Nephron (organoid): ENCODE measurements around the gene RS1.
A peak's percentile ranks its signal among the peaks of the same experiment; 100 is the strongest.

Experiments
- H3K27ac Mint-ChIP-seq, 3 experiments: 2 replicates each; pipeline ENCODE4 v1.8.0; 2020; ENCODE audit warnings: mixed read lengths in 3 of 3, mild to moderate bottlenecking in 2 of 3, moderate library complexity in 1 of 3
- H3K27me3 Mint-ChIP-seq: 2 replicates; pipeline ENCODE4 v1.8.0; 2021; ENCODE audit warnings: low read depth, mild to moderate bottlenecking, moderate library complexity, mixed read lengths
- H3K36me3 Mint-ChIP-seq: 2 replicates; pipeline ENCODE4 v1.8.0; 2020; ENCODE audit warnings: low read depth, mixed read lengths
- H3K4me1 Mint-ChIP-seq: 2 replicates; pipeline ENCODE4 v1.8.0; 2020; ENCODE audit warnings: mixed read lengths
- H3K4me3 Mint-ChIP-seq, 3 experiments: 2 replicates each; pipeline ENCODE4 v1.8.0; 2020; ENCODE audit warnings: mild to moderate bottlenecking in 3 of 3, mixed read lengths in 3 of 3, moderate library complexity in 2 of 3
- H3K9me3 Mint-ChIP-seq: 2 replicates; pipeline ENCODE4 v1.8.0; 2020; ENCODE audit warnings: mixed read lengths
- CTCF ChIP-seq, 3 experiments: fragments of 200-600 bp; sonication (generic); IDR thresholded peaks; one replicate each; pipeline ENCODE4 v1.5.0; 2021; ENCODE audit warnings: antibody characterized with exemption in 3 of 3; ENCODE audit not compliant: unreplicated experiment in 3 of 3

The RS1 gene

GRCh38 chrX:18672008-18672407, at the start of gene RS1:
TSS of gene RS1 (minus strand) at chrX:18672108. CDS start at chrX:18672068, 40 bp downstream.
- no peak for TF ChIP-seq CTCF (IDR thresholded peaks at IDR 0.05; ENCODE audit: unreplicated experiment in 3 of 3)
- H3K36me3 Mint-ChIP-seq: no peaks in the 10 kb centered on the region
- no peaks in the 10 kb centered on the region for H3K27me3 Mint-ChIP-seq
- peaks cover 13% of the 10 kb centered on the region for H3K9me3 Mint-ChIP-seq
- H3K4me3 Mint-ChIP-seq: peak within 1 kb of the TSS; percentile 58 to 69 (median 67)
- H3K27ac Mint-ChIP-seq: no peak within 1 kb of the TSS
- H3K4me1 Mint-ChIP-seq: no peaks in the 10 kb centered on the region

DNA sequence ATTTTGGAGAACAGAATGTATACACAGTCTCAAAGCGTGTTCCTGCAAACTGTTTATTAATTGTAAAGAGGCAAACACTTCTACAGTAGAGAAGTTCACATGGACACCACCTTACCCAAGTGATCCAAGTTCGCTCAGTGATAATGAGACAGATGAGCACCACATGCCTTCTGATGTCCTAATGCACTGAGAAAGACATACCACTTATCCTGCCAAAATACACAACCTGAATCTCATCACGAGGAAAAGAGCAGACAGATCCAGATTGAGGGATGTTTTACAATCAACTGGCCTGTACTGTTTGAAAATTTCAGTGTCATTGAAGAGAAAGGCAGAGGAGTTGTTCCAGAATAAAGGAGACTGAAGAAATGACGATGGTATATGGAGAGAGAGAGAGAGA, 47.9 kb upstream of the RS1 start:
- TF ChIP-seq CTCF (IDR thresholded peaks at IDR 0.05; ENCODE audit: unreplicated experiment in 3 of 3): no peak
- peaks cover 34% of the 10 kb centered on the region for H3K9me3 Mint-ChIP-seq
- no peak overlapping the region for H3K4me3 Mint-ChIP-seq
- no peaks in the 10 kb centered on the region for H3K36me3 Mint-ChIP-seq
- H3K27me3 Mint-ChIP-seq: no peaks in the 10 kb centered on the region
- no peaks in the 10 kb centered on the region for H3K4me1 Mint-ChIP-seq
- no peak overlapping the region for H3K27ac Mint-ChIP-seq

GRCh38 chrX:18714910-18715309, 43.0 kb upstream of the RS1 start:
- H3K27me3 Mint-ChIP-seq: no peaks in the 10 kb centered on the region
- no peak overlapping the region for H3K4me3 Mint-ChIP-seq
- no peaks in the 10 kb centered on the region for H3K4me1 Mint-ChIP-seq

DNA sequence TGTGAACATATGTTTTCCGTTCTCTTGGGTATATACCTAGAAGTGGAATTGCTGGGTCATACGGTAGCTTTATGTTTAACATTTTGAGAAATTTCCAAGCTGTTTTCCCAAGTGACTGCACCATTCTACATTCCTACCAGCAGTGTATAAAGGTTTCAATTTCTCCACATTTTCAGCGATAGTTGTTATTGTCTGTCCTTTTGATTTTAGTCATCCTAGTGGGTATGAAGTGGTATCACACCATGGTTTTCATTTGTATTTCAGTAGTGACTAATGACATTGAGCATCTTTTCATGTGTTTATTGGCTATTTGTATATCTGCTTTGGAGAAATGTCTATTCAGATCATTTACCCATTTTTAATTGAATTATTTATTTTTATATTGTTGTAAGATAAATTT, 37.9 kb upstream of the RS1 start:
- Mint-ChIP-seq H3K27ac (no peak overlapping the region), H3K4me1 (peaks cover 4% of the 10 kb centered on the region), H3K36me3 (no peaks in the 10 kb centered on the region), H3K4me3 (no peak overlapping the region), H3K27me3 (no peaks in the 10 kb centered on the region), H3K9me3 (peaks cover 11% of the 10 kb centered on the region)
- TF ChIP-seq CTCF (IDR thresholded peaks at IDR 0.05; ENCODE audit: unreplicated experiment in 3 of 3): no peak

More at GRCh38 chrX:18714910-18715309, 43.0 kb upstream of the RS1 start:
- Mint-ChIP-seq H3K9me3 (peaks cover 22% of the 10 kb centered on the region), H3K36me3 (no peaks in the 10 kb centered on the region), H3K27ac (no peak overlapping the region)
- no peak for TF ChIP-seq CTCF (IDR thresholded peaks at IDR 0.05; ENCODE audit: unreplicated experiment in 3 of 3)

- no peaks in the 10 kb centered on the region for H3K27me3 Mint-ChIP-seq
- no peaks in the 10 kb centered on the region for H3K36me3 Mint-ChIP-seq
- H3K4me3 Mint-ChIP-seq: no peak within 1 kb of the TSS
- H3K4me1 Mint-ChIP-seq: peaks cover 4% of the 10 kb centered on the region
- H3K9me3 Mint-ChIP-seq: peaks cover 6% of the 10 kb centered on the region
- peak within 1 kb of the TSS in 1 of 3 experiments; percentile 7 for H3K27ac Mint-ChIP-seq
- TF ChIP-seq CTCF (IDR thresholded peaks at IDR 0.05; ENCODE audit: unreplicated experiment in 3 of 3): no peak
Observed at GRCh38 chrX:18707426-18708049, 35.6 kb upstream of the RS1 start, which contains the start of gene PPEF1. TSS of gene PPEF1 (plus strand) at chrX:18707645. CDS start at chrX:18707781, 136 bp downstream.
